Mesothelial cell of epicardium (in vitro differentiated cells): ENCODE data around the gene NOL3. TPM values are rescaled to one million over a fixed set of nuclear protein-coding genes. Genes with fewer than 3 reads are reported as not detected.
"Not testable (repeated sequence)": the region's sequence is repeated elsewhere in the genome, so short reads cannot be mapped to it uniquely, and the experiment has no call there.

Experiments
- DNase-seq, 2 experiments: peaks; one replicate each; pipeline ENCODE4 v3.0.0; 2021; ENCODE audit warnings: low spot score in 2 of 2; ENCODE audit not compliant: unreplicated experiment in 2 of 2
- H3K27ac Mint-ChIP-seq: 2 replicates; pipeline ENCODE4 v1.8.0; 2021; ENCODE audit warnings: mixed read lengths
- H3K27me3 Mint-ChIP-seq: 2 replicates; pipeline ENCODE4 v1.8.0; 2021; ENCODE audit warnings: low read depth, mixed read lengths
- H3K36me3 Mint-ChIP-seq: 2 replicates; pipeline ENCODE4 v1.8.0; 2021; ENCODE audit warnings: mixed read lengths
- H3K4me1 Mint-ChIP-seq: 2 replicates; pipeline ENCODE4 v1.8.0; 2021; ENCODE audit warnings: mixed read lengths
- H3K4me3 Mint-ChIP-seq: 2 replicates; pipeline ENCODE4 v1.8.0; 2021; ENCODE audit warnings: mild to moderate bottlenecking, moderate library complexity, mixed read lengths
- H3K9me3 Mint-ChIP-seq: 2 replicates; pipeline ENCODE4 v1.8.0; 2021; ENCODE audit warnings: mixed read lengths
- CTCF ChIP-seq: fragments of 200-600 bp; sonication (generic); IDR thresholded peaks from one replicate; pipeline ENCODE4 v1.5.0; 2021; ENCODE audit warnings: antibody characterized with exemption; ENCODE audit not compliant: unreplicated experiment
- total RNA-seq: library from RNA; stranded (reverse); gene quantifications from 3 replicates; pipeline ENCODE4 v1.2.1, GENCODE V29; 2021

NOL3 gene
- total RNA-seq = 14.0 to 15.5 TPM (median 14.2 TPM) in 3 replicates

GRCh38 chr16:67170168-67170948 is at the start of gene NOL3:
TSS of gene NOL3 (plus strand) at chr16:67170538.
- H3K27me3 Mint-ChIP-seq = peaks cover 71% of the 10 kb centered on the region

GRCh38 chr16:67122799-67123198 is 47.5 kb upstream of the NOL3 start:
- DNase-seq, H3K4me1 Mint-ChIP-seq, H3K9me3 Mint-ChIP-seq, H3K4me3 Mint-ChIP-seq, H3K27me3 Mint-ChIP-seq, H3K27ac Mint-ChIP-seq: not testable (repeated sequence)
- peaks cover 17% of the 10 kb centered on the region for H3K36me3 Mint-ChIP-seq

More at GRCh38 chr16:67170168-67170948, at the start of gene NOL3:
- no peaks in the 10 kb centered on the region for H3K9me3 Mint-ChIP-seq
- DNase-seq = no peak
- peak within 1 kb of the TSS; percentile 77 for H3K4me3 Mint-ChIP-seq
- no peak for TF ChIP-seq CTCF
- H3K4me1 Mint-ChIP-seq = peaks cover 33% of the 10 kb centered on the region
- H3K36me3 Mint-ChIP-seq = no peaks in the 10 kb centered on the region
- peak within 1 kb of the TSS; percentile 68 for H3K27ac Mint-ChIP-seq

GRCh38 chr16:67128417-67128816 is 41.9 kb upstream of the NOL3 start:
- no peak for DNase-seq
- Mint-ChIP-seq H3K27me3 (no peaks in the 10 kb centered on the region), H3K9me3 (no peaks in the 10 kb centered on the region), H3K36me3 (peaks cover 29% of the 10 kb centered on the region), H3K4me3 (no peak overlapping the region), H3K4me1 (no peaks in the 10 kb centered on the region), H3K27ac (no peak overlapping the region)
- TF ChIP-seq CTCF = no peak

GRCh38 chr16:67128887-67129286 is 41.5 kb upstream of the NOL3 start:
- H3K27ac Mint-ChIP-seq = no peak overlapping the region

GRCh38 chr16:67129422-67129821 is 40.9 kb upstream of the NOL3 start:
- no peak for DNase-seq
- Mint-ChIP-seq H3K9me3 (no peaks in the 10 kb centered on the region), H3K4me3 (no peak overlapping the region), H3K27me3 (no peaks in the 10 kb centered on the region), H3K4me1 (no peaks in the 10 kb centered on the region), H3K36me3 (peaks cover 28% of the 10 kb centered on the region), H3K27ac (no peak overlapping the region)
- TF ChIP-seq CTCF = no peak

More at GRCh38 chr16:67128887-67129286, 41.5 kb upstream of the NOL3 start:
- H3K4me1 Mint-ChIP-seq = no peaks in the 10 kb centered on the region
- no peak for TF ChIP-seq CTCF
- H3K36me3 Mint-ChIP-seq = peaks cover 25% of the 10 kb centered on the region
- H3K4me3 Mint-ChIP-seq = no peak overlapping the region
- DNase-seq = no peak
- no peaks in the 10 kb centered on the region for H3K9me3 Mint-ChIP-seq
- H3K27me3 Mint-ChIP-seq = no peaks in the 10 kb centered on the region

- H3K9me3 Mint-ChIP-seq = no peaks in the 10 kb centered on the region
- no peak for DNase-seq
- H3K4me1 Mint-ChIP-seq = no peaks in the 10 kb centered on the region
- no peak overlapping the region for H3K27ac Mint-ChIP-seq
- H3K27me3 Mint-ChIP-seq = no peaks in the 10 kb centered on the region
- no peak for TF ChIP-seq CTCF
- H3K4me3 Mint-ChIP-seq = no peak overlapping the region
- peaks cover 38% of the 10 kb centered on the region for H3K36me3 Mint-ChIP-seq
These were observed 32.7 kb upstream of the NOL3 start for GRCh38 chr16:67137605-67138004.
